ENCODE measurements around the gene FOXJ3. TPM values are rescaled to one million over a fixed set of nuclear protein-coding genes. Genes with fewer than 3 reads are reported as not detected.

FOXJ3 gene
- total and polyA plus RNA-seq, 2 of the 8 experiments (the other 6 are each of a cell fraction or from before 2014, with no cell fraction given), result 48.6 to 51.9 TPM

GRCh38 chr1:42313970-42314369 lies 21.1 kb downstream of the FOXJ3 start (continued):
- TF ChIP-seq POU5F1 (IDR thresholded peaks at IDR 0.05; ENCODE audit: low read depth, low read length) (no peak), CBX8 (IDR thresholded peaks at IDR 0.05; ENCODE audit: borderline replicate concordance, low read depth, low read length) (no peak)

Measured in H1 (cell line).